Thyroid gland (tissue), 4 donors: ENCODE measurements around the gene LRBA.

ENCODE experiments used
- POLR2A ChIP-seq, 2 donors: fragments of 450-650 bp; IDR thresholded peaks; one replicate each; pipeline ENCODE4 v1.6.1; 2017; ENCODE audit warnings: antibody characterized with exemption in 2 of 2, mild to moderate bottlenecking in 2 of 2, moderate library complexity in 1 of 2
- TF ChIP-seq, protein P1 (sequence below), 6 experiments: fragments of 200-600 bp in 3 of 6; fragments of 450-650 bp in 3 of 6; sonication (generic) in 3 of 6; IDR thresholded peaks; one replicate each; pipeline ENCODE4 v1.5.1; 2016 to 2019; ENCODE audit warnings: antibody characterized with exemption in 6 of 6, mild to moderate bottlenecking in 2 of 6, inconsistent platforms in 1 of 6, moderate library complexity in 1 of 6

DNA sequence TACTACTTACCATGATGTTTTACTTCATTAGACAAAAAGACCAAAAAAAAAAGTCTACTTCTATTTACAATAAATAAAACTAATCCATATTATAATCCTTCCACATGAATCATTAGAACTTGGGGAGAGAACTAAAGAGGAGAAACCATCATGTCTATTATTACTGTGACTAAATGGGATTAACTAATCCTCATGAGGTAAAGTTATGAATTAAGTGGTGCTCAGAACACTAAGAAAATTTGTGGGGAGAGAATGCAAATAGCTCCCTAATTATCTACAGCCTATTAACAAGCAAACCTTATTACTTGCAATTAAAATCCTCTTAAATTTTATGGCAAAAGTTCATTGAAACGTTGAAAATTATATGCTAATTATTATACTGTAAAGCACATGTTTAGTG is 364.3 kb downstream of the LRBA start:
- TF ChIP-seq POLR2A (IDR thresholded peaks at IDR 0.05) = no peak
- TF ChIP-seq, protein P1, sequence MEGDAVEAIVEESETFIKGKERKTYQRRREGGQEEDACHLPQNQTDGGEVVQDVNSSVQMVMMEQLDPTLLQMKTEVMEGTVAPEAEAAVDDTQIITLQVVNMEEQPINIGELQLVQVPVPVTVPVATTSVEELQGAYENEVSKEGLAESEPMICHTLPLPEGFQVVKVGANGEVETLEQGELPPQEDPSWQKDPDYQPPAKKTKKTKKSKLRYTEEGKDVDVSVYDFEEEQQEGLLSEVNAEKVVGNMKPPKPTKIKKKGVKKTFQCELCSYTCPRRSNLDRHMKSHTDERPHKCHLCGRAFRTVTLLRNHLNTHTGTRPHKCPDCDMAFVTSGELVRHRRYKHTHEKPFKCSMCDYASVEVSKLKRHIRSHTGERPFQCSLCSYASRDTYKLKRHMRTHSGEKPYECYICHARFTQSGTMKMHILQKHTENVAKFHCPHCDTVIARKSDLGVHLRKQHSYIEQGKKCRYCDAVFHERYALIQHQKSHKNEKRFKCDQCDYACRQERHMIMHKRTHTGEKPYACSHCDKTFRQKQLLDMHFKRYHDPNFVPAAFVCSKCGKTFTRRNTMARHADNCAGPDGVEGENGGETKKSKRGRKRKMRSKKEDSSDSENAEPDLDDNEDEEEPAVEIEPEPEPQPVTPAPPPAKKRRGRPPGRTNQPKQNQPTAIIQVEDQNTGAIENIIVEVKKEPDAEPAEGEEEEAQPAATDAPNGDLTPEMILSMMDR (IDR thresholded peaks at IDR 0.05) = no peak
